ENCODE measurements around the gene NBEA.

The NBEA gene

GRCh38 chr13:35266412-35266811 is 324.3 kb downstream of the NBEA start:
- no peak for DNase-seq (ENCODE audit: low spot score)

DNA sequence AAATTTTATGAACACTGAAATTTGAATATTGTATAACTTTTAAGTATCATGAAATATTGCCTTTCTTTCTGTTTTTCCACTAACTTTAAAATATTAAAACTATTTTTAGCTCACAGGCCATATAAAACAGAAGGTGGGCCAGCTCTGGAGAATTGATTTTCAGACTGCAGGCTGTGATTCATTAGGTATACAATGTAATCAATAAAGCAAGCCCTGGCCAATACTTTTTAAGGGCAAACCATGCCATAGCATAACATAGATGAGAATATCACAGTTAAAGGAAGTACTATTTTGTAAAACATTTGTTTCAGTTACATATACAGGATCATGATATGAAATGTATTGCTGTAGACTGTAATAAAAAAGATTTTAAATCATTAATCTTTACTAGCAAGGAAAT is 336.8 kb downstream of the NBEA start:
- no peak for DNase-seq (ENCODE audit: low spot score)

DNA sequence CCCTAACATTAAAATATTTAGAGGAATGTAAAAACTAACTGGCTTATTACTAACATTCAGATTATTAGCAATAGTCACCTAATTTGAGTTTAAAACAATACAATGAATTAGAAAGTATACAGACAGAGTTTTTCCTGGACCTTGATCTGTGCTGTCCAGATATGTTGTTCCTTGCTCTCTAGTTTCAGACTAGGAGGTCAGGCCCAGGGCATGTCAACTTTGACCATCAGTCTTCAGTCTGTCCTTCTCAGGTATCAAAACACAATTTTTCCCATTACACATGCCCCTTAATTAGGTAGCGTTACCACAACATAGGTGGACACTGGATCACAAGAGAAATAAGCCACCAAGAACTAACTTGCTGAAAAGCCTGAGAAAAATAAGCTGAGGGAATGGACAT is 337.4 kb downstream of the NBEA start:
- no peak for DNase-seq (ENCODE audit: low spot score)

DNA sequence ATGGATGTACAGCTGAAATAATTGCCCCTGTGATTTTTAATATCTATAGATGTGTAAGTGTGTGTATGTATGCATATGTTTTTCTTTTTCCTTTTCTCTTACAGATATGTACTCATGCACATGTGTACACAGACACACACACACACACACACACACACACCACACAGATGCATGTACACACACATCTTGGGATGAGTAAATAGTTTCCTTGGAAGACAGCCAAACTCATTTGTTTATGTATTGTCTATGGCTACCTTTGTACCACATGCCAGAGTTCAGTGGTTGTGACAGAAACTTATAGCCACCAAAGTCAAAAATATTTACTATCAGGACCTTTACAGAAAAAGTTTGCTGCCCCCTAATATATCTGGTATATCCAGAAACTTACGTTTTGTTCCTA is 341.8 kb downstream of the NBEA start:
- DNase-seq (ENCODE audit: low spot score), result peak; percentile 43

GRCh38 chr13:35285677-35286076 is 343.6 kb downstream of the NBEA start:
- DNase-seq (ENCODE audit: low spot score), result no peak

GRCh38 chr13:35292329-35292728 is 350.3 kb downstream of the NBEA start:
- no peak for DNase-seq (ENCODE audit: low spot score)

GRCh38 chr13:35293579-35294226 is 351.6 kb downstream of the NBEA start:
- DNase-seq (ENCODE audit: low spot score), result no peak

DNA sequence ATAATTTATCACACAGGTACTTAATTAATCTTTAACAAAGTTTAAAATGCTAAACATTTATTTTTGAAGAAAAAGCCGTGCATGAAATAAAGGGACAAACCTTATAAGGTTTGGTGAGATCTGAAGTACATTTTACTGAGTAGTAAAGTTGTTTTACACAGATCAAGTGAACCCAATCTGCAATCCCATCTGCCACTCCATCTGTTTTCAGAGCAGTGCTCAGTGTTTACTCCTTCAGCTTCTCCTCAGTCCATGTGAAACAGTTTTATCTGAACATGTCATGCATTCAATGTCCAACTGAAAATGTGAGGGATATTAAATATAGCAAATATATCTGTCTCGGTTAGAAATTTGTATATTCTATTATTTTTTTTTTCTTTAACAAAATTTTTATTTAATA is 367.6 kb downstream of the NBEA start:
- no peak for DNase-seq (ENCODE audit: low spot score)

DNA sequence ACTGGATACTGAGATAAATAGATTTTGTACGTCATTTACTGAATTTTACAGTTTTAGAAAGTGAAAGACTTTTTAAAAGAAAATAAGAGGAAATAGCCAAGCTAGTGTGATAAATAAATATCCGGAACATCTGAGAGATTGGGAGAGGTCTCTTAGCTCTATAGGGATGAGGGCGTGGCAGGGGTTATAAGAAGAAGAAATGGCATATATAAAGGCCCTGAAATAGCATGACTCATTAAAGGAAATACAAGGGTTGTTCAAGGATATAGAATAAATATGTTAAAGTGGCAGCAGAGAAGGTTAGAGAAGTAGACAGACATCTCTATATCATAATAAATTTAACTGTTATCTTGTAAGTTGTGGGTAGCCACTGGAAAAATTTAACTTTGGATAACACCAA is 390.1 kb downstream of the NBEA start:
- no peak for DNase-seq (ENCODE audit: low spot score)

GRCh38 chr13:35333157-35333556 is 391.1 kb downstream of the NBEA start:
- no peak for DNase-seq (ENCODE audit: low spot score)

DNA sequence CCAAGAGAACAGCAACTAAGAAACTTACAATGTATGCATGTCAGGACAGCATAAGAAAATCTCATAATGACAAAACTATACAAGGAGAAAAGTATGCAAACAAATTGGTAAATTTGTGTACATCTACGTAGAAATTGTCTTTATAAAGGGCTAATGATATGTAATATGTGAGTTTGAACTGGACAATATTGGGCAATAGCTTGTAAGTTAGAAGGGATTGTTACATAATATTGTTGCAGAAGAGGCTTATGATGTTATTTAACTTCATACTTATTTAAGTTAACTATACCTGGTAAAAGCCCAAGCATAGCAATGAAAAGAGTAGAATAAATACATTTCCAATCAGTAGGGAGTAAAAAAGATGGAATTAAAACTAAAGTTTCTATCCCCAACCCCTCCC is 400.4 kb downstream of the NBEA start:
- DNase-seq (ENCODE audit: low spot score), result no peak

GRCh38 chr13:35343417-35343816 is 401.3 kb downstream of the NBEA start:
- DNase-seq (ENCODE audit: low spot score), result no peak

DNA sequence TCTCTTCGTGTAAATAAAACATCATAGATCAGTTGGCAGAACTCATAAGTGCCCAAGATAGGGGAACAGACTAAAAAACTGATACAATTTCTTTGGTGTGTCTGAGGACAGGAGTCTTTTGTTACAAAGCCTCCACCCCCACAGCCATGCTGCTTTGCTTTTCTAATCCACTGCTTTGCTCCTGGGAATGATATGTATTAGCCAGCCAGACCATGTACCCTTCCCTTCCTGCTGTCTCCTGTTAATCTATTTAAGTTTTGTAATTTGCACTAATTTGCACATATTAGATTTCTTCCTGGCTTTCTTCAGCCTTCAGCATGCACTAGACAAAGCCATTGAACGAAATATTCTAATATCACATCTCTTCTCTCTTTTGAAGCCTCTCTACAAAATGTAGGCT is 403.9 kb downstream of the NBEA start:
- no peak for DNase-seq (ENCODE audit: low spot score)

- DNase-seq (ENCODE audit: low spot score), result no peak
These were observed 404.4 kb downstream of the NBEA start for GRCh38 chr13:35346494-35346893.

GRCh38 chr13:35347679-35348205 is 405.7 kb downstream of the NBEA start:
- DNase-seq (ENCODE audit: low spot score), result no peak

DNA sequence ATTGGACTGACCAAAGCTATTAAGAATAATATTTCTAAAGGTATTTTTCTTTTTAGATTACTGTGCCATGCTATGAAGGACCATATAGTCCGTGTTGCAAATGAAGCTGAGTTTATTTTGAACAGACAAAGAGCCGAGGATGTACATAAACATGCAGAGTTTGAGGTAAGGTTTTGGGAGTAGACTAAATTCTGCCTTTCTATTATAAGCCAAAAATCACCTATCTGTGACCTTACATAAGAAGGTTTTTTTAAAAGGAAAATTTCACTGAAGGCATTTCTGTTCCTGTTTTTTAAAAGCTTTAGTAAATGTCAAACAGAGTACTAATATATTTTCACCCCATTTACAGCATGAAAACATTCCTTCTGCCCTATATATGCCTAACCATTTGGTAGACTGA is 407.0 kb downstream of the NBEA start:
- no peak for DNase-seq (ENCODE audit: low spot score)

- peak; percentile 34 for DNase-seq (ENCODE audit: low spot score)
These were observed 407.7 kb downstream of the NBEA start for GRCh38 chr13:35349673-35350278.

DNA sequence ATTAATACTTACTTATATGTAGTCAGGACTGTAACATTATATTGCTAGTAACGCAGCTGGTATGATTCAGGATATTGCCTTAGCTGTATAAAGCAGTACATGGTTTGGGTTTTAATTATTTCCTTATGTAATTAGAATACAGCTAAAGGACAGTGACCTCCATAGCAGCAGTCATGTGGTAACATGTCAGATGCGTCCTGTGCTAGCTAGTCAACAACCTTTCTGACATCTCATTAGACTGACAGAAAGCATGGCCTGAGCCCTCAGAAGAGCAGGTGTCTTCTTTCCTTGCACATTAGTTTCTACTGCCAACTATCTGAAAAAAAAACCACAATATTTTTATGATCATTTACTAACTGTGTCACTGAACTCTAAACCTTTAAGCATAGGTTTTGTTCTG is 412.2 kb downstream of the NBEA start:
- DNase-seq (ENCODE audit: low spot score), result no peak

DNA sequence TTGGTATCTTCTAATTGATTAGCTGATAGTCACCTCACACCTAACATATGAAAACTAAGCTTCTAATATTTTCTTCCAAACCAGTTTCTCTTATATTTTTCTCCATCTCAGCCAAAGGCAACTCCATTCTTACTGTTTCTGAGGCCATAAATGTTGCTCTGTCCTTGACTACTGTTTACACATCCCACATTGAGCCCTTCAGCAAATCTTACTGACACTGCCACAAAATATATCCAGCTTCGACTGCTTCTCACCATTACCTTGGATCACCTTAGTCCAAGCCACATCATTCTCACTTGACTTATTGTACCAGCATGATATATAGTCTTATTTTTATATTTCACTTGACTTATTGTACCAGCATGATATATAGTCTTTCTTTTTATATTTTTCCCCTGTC is 412.8 kb downstream of the NBEA start:
- no peak for DNase-seq (ENCODE audit: low spot score)

DNA sequence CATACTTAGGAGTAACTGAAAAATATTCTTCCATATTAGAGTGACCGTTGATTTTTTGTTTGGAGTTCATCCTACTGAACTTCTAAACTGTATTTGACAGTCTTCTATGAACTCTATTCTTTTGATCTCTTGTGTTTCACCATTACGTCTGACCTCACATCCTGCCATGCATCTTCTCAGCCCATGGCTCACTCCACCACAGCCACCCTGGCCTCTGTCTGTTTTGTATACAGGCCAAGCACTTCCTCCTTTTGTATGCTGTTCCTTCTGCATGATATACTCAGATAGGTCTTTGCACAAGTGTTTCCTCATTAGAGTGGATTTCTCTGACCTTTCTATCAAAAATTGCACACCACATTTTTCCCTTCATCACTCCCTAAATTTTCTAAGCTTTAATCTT is 414.5 kb downstream of the NBEA start:
- DNase-seq (ENCODE audit: low spot score), result no peak

DNA sequence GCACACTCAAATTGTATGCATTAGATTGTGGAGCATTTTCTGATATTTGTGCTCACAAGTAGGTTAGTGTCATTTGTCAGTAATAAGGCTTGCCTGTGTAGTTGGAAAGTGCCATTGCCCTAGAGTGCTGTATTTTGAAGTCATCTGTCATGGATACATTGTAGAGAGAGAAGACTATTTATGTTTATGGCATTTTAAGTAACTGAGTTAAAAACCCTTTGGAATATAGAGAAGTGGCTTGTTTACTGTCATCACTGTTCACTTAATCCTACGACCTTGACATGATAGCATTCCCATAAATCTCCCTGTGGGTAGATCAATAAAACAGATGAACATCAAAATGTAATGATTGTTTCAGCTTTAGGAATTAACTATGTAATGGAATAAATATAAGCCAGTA is 423.8 kb downstream of the NBEA start:
- no peak for DNase-seq (ENCODE audit: low spot score)

- DNase-seq (ENCODE audit: low spot score), result no peak
These were observed 425.5 kb downstream of the NBEA start for GRCh38 chr13:35367586-35367985.

- DNase-seq (ENCODE audit: low spot score), result no peak
These were observed 436.9 kb downstream of the NBEA start for GRCh38 chr13:35378939-35379338.

GRCh38 chr13:35379663-35380062 is 437.6 kb downstream of the NBEA start:
- no peak for DNase-seq (ENCODE audit: low spot score)
